Stimulated activated CD8-positive, alpha-beta memory T cell treated with anti-CD3 and anti-CD28 coated beads, Interleukin-15, amount 100 ng/mL, for 4 hours (primary cell): ENCODE results near the gene TFF3.
"Not testable (repeated sequence)": the region's sequence is repeated elsewhere in the genome, so short reads cannot be mapped to it uniquely, and the experiment has no call there.

Experiments
- DNase-seq, 2 donors: peaks; one replicate each; pipeline ENCODE4 v3.0.0-alpha.2; 2020; ENCODE audit warnings: low read depth in 2 of 2

TFF3 gene

DNA sequence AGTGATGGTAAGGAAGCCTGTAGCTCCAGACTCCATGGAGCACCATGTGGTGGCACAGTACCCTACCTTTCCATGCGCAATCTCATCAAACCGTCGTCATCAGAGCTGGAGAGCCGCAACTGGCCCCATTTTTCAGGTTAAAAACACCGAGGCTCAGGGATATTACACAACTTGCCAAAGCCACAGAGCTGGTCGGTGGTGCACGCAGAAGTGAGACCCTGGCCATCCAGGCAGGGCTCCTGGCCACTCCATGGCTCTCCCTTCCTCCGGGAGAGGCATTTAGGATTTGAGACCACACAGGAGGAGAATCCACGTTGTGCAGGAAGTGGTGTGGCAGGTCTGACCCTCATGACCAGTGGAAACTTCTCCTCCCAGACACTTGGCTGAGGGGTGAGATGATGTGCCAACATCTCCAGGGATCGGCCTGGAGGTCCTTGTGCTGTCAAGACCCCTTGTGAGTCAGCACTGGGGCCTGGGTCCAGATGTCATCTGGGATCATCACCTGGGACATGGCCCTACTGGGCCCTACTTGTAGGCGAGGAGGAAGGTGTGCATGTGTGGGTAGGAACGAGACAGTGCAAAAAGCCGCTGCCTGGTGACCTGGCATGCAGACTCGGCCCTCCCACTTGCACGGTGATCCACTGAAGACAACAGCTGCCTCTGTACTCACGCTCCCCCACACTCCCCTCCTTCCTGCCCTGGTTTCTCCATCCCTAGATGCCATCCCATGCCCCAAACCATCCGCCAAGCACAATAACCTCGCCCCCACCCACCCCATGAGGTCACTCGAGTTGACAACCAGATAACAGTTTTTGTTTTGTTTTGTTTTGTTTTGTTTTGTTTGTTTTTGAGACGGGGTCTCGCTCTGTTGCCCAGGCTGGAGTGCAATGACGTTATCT lies 10.4 kb downstream of the TFF3 start:
- no peak for DNase-seq

DNA sequence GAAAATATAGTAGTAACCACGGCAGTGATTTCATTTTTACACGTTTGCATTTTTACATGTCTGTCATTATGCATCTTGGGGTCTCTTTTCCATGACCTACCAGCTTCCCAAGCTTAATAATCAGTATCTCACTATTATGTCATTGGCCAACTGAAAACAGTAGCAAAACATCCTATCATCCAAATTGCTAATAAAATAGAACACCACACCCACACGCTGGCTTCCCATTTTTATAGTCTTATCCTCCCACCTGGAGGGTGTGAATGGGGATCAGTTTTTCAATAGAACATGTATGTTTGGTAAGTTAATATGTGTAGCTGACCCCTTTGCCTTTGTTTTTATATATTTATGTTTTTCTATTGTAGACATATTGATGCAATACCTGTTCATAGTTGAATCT lies 11.8 kb downstream of the TFF3 start:
- DNase-seq = no peak

DNA sequence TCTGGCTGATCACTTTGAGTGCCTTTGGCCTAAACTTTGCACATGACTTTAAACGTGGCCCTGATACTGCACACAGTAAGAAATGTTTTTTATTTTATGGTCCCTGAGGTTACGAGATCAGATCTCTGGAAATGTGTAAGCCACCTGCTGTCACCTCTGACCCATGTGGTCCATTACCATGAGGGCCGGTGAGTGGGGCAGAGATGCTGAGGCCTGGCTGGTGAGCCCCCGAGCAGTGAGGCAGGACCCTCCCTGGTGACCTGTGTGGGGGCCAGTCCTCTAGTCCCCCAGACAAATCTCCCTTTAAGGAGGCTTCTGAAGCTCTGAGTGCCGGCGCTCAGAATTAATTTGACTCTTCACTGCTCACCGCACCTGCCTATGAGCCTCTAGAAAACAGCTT lies 12.4 kb downstream of the TFF3 start:
- DNase-seq = no peak

GRCh38 chr21:42302076-42302650 lies 13.0 kb downstream of the TFF3 start:
- DNase-seq = no peak

GRCh38 chr21:42301371-42302075 lies 13.7 kb downstream of the TFF3 start:
- DNase-seq = no peak

- no peak for DNase-seq
These were observed 14.3 kb downstream of the TFF3 start for GRCh38 chr21:42300956-42301355.

DNA sequence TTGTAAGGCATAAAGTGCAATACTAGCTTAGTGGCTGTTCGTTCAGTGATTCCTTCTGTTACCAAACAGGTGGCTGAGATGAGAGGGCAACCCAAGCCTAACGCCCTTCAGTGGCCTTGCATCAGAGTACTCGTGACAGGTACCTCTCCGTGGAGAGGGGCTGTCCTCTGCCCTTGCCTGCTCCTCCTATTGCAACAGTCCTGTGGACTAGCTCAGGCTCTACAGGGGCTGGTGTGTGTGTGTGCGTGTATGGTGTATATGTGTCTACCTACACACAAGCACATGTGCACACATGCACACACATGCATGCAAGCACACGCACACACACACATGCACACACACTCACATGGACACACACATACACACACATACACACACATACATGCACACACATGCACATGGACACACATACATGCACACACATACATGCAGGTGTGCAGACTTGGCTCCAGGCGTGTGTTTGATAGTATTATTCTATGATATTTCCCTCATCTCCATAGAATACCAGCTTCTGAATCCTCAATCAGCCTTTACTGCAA lies 15.1 kb downstream of the TFF3 start:
- DNase-seq = no peak

GRCh38 chr21:42299324-42300044 lies 15.7 kb downstream of the TFF3 start:
- DNase-seq = no peak

GRCh38 chr21:42298657-42299056 lies 16.6 kb downstream of the TFF3 start:
- DNase-seq = no peak

DNA sequence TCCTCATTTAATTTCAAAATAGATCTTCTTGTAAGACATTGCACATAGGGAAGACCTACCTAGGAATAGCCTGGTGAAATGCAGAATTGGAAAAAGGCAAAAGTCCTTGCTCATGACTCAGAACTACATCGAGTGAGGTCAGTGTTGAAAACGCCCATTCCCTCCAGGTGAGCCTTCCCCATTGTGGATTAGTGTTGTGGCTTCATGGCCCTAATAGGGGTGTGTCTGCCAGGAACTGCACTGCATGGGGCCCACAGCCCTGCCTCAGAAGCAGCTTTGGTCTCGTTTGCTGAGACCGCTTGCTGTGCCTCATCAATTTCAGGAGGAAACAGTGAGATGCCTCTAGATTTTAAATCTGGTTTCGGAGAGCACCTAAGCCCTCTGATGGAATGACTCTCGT lies 17.0 kb downstream of the TFF3 start:
- no peak for DNase-seq

DNA sequence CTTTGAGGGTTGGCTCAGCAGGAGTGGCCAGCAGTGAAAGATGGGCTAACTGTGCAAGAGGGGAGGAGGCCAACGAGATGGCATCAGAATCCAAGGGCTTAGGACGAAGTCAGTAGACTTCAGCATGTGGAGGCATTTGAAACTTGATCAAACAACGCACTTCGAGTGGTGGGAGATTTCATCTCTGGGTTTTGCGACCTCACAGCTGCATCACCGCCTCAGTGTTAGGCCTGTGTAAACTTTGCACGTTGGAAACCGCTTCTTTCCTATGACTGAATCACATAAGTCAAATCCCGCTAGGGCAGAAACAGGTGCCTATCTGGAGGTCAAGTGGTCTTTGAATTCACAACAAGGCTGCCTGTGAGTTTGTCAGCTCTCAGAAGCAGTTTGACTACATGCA lies 17.8 kb downstream of the TFF3 start:
- DNase-seq = no peak

DNA sequence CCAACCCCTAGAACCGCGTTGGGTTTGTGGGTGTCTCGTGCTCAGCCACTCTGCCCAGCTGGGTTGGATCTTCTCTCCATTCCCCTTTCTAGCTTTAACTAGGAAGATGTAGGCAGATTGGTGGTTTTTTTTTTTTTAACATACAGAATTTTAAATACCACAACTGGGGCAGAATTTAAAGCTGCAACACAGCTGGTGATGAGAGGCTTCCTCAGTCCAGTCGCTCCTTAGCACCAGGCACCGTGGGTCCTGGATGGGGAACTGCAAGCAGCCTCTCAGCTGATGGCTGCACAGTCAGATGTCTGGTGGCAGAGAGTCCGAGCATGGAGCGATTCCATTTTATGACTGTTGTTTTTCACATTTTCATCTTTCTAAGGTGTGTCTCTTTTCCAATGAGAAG lies 18.7 kb downstream of the TFF3 start:
- no peak for DNase-seq

GRCh38 chr21:42295845-42296244 lies 19.4 kb downstream of the TFF3 start:
- DNase-seq = no peak

DNA sequence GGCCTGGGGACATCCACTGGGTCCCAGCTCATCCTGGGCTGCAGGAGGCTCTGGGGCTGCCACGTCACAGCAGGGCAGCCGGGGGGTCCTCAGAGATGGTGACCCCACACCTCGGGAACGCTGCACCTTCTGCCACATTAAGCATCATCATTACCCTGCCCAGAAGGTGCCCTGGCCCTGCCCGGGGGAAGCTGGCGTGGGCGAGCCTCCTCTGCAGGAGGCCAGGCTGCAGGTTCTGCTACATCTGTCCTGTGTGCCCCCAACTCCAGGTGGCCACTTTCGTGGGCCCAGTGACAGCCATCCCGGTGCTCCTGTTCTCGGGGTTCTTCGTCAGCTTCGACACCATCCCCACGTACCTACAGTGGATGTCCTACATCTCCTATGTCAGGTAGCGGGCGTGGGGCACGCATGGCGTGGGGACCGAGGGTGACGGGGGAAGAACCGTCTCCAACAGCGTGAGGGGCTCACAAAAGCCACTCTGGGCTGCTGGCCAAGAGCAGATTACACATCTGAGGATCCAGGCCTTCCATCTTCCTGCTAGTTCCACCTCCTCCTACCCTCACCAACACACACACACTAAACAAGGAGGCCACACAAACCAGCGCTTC lies 20.8 kb downstream of the TFF3 start:
- no peak for DNase-seq

GRCh38 chr21:42293649-42294272 lies 21.4 kb downstream of the TFF3 start:
- no peak for DNase-seq

GRCh38 chr21:42292563-42293142 lies 22.6 kb downstream of the TFF3 start:
- DNase-seq = not testable (repeated sequence)

GRCh38 chr21:42291751-42292562 lies 23.3 kb downstream of the TFF3 start:
- DNase-seq = no peak

- no peak for DNase-seq
These were observed 24.0 kb downstream of the TFF3 start for GRCh38 chr21:42291003-42291750.

DNA sequence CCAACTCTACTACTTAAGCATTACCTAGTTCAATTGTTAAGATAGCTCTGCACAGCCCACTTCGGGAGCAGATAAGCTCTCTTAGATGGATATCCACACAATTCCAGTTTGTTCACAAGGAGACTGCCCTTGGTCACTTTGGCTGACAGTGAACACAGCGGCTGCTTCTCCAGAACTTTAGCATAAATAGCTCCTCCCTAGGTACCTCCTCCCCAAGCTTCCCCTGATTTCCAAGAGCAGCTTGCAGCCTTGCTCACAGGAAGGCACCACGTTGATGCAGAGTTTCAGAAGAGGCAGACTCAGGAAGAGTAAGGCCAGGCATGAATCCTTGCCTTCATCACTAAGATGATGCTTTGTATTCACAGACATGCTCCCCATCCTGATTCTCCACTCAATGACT lies 24.7 kb downstream of the TFF3 start:
- DNase-seq = no peak
